Suprapubic skin (tissue), 4 donors: ENCODE results near the gene AGER. TPM values are rescaled to one million over a fixed set of nuclear protein-coding genes. Genes with fewer than 3 reads are reported as not detected.
A peak's percentile ranks its signal among the peaks of the same experiment; 100 is the strongest.
"Not testable (repeated sequence)": the region's sequence is repeated elsewhere in the genome, so short reads cannot be mapped to it uniquely, and the experiment has no call there.

ENCODE experiments used
- DNase-seq, 2 donors: peaks; one replicate each; pipeline ENCODE4 v3.0.0-alpha.2; 2019; ENCODE audit warnings: low spot score in 2 of 2
- H3K27ac ChIP-seq: fragments of 200-600 bp; sonication (generic); one replicate; pipeline ENCODE4 v1.5.1; 2019
- H3K27me3 ChIP-seq: fragments of 200-600 bp; sonication (generic); one replicate; pipeline ENCODE4 v1.5.1; 2019
- H3K36me3 ChIP-seq: fragments of 200-600 bp; sonication (generic); one replicate; pipeline ENCODE4 v1.5.1; 2019
- H3K4me1 ChIP-seq: fragments of 200-600 bp; sonication (generic); one replicate; pipeline ENCODE4 v1.5.1; 2019
- H3K4me3 ChIP-seq: fragments of 200-600 bp; sonication (generic); one replicate; pipeline ENCODE4 v1.5.1; 2019; ENCODE audit warnings: mild to moderate bottlenecking
- H3K9me3 ChIP-seq: fragments of 200-600 bp; sonication (generic); one replicate; pipeline ENCODE4 v1.5.1; 2019
- EP300 ChIP-seq: sonication (generic); formaldehyde crosslinking; IDR thresholded peaks from one replicate; pipeline ENCODE4 v1.6.1; 2017; ENCODE audit warnings: antibody characterized with exemption
- POLR2A ChIP-seq, 2 donors: fragments of 450-650 bp; IDR thresholded peaks; one replicate each; pipeline ENCODE4 v1.6.1; 2017; ENCODE audit warnings: antibody characterized with exemption in 2 of 2, mild to moderate bottlenecking in 2 of 2, moderate library complexity in 2 of 2
- POLR2AphosphoS5 ChIP-seq, 3 donors: sonication (generic); formaldehyde crosslinking; IDR thresholded peaks; one replicate each; pipeline ENCODE4 v1.6.1; 2017; ENCODE audit warnings: antibody characterized with exemption in 3 of 3
- WGBS: methylation state at CpG from one replicate; pipeline ENCODE4 v1.1.5; 2018; 5-methylcytosine and 5-hydroxymethylcytosine counted together
- total RNA-seq, 4 donors: library from RNA; depleted of rRNA; stranded (reverse); fragments of >200 nt; gene quantifications; one replicate each; pipeline ENCODE4 v1.1.0, GENCODE V29; 2016
- TF ChIP-seq, protein P1 (sequence below), 2 donors: fragments of 200-600 bp in 1 of 2; fragments of 450-650 bp in 1 of 2; sonication (generic) in 1 of 2; IDR thresholded peaks; one replicate each; pipeline ENCODE4 v1.5.1; 2016 to 2019; ENCODE audit warnings: antibody characterized with exemption in 2 of 2, mild to moderate bottlenecking in 1 of 2, moderate library complexity in 1 of 2

AGER gene
- total RNA-seq, 4 donors from 2014 or later, result 1.5 to 9.9 (median 4.8) TPM; not detected in 1

GRCh38 chr6:32189069-32189741, 5.2 kb upstream of the AGER start:
- peak in 1 of 2 donors; percentile 61 for DNase-seq
- H3K27ac ChIP-seq, result peak overlapping the region; percentile 89
- no peak for TF ChIP-seq EP300
- TF ChIP-seq POLR2A (IDR thresholded peaks at IDR 0.05), result no peak
- no peak for TF ChIP-seq POLR2AphosphoS5 (IDR thresholded peaks at IDR 0.05)
- TF ChIP-seq, protein P1, sequence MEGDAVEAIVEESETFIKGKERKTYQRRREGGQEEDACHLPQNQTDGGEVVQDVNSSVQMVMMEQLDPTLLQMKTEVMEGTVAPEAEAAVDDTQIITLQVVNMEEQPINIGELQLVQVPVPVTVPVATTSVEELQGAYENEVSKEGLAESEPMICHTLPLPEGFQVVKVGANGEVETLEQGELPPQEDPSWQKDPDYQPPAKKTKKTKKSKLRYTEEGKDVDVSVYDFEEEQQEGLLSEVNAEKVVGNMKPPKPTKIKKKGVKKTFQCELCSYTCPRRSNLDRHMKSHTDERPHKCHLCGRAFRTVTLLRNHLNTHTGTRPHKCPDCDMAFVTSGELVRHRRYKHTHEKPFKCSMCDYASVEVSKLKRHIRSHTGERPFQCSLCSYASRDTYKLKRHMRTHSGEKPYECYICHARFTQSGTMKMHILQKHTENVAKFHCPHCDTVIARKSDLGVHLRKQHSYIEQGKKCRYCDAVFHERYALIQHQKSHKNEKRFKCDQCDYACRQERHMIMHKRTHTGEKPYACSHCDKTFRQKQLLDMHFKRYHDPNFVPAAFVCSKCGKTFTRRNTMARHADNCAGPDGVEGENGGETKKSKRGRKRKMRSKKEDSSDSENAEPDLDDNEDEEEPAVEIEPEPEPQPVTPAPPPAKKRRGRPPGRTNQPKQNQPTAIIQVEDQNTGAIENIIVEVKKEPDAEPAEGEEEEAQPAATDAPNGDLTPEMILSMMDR (IDR thresholded peaks at IDR 0.05), result no peak
- peak overlapping the region; percentile 61 for H3K4me3 ChIP-seq
- H3K9me3 ChIP-seq, result no peaks in the 10 kb centered on the region
- no peaks in the 10 kb centered on the region for H3K27me3 ChIP-seq
- H3K36me3 ChIP-seq, result peaks cover 21% of the 10 kb centered on the region
- WGBS, result 2% methylated on average over 6 of the region's 10 CpGs
- H3K4me1 ChIP-seq, result peaks cover 75% of the 10 kb centered on the region

GRCh38 chr6:32188381-32189068, 4.5 kb upstream of the AGER start:
- peak overlapping the region; percentile 89 for H3K27ac ChIP-seq
- no peaks in the 10 kb centered on the region for H3K9me3 ChIP-seq
- TF ChIP-seq, protein P1 (IDR thresholded peaks at IDR 0.05), result no peak
- TF ChIP-seq POLR2AphosphoS5 (IDR thresholded peaks at IDR 0.05) (no peak), EP300 (no peak), POLR2A (IDR thresholded peaks at IDR 0.05) (no peak)
- 10% methylated on average over 7 of the region's 13 CpGs for WGBS
- peaks cover 74% of the 10 kb centered on the region for H3K4me1 ChIP-seq
- H3K27me3 ChIP-seq, result no peaks in the 10 kb centered on the region
- H3K36me3 ChIP-seq, result peaks cover 23% of the 10 kb centered on the region
- H3K4me3 ChIP-seq, result peak overlapping the region; percentile 61
- peak in 1 of 2 donors; percentile 79 for DNase-seq

DNA sequence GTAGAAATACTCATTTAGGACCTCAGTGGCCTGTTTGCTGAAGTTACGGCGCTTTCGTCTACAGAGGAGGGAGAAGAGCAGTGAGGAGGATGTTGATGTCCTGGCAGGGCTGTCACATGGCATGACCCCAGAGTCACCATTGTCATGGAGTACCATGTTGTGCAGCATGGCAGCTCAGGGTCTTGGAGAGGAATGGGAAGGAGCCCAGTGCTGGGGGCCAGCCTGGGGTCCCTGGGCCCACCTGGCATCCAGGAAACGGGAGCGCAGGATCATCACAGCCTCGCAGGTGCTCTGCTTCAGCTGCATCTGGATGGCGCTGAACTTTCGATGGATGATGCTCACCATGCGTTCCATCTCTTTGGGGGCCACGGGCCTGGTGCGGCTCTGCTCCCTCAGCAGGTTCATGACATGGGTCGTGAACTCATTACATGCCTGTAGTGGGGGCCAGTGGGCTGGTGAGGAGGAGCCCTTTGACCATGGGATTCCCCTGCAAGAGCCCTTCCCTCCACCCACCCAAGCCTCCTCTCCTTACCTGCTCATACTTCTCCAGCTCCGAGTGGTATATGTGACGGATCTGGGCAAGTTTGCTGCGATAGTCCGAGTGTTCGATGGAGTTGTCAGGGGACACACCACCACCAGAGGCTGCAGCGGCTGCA, 3.8 kb upstream of the AGER start:
- 94% methylated on average over 3 of the region's 18 CpGs for WGBS
- Histone ChIP-seq H3K27ac (peak overlapping the region; percentile 89), H3K36me3 (peaks cover 29% of the 10 kb centered on the region), H3K4me3 (peak overlapping the region; percentile 61), H3K4me1 (peaks cover 68% of the 10 kb centered on the region)
- not testable (repeated sequence) for H3K9me3 ChIP-seq, H3K27me3 ChIP-seq, DNase-seq

DNA sequence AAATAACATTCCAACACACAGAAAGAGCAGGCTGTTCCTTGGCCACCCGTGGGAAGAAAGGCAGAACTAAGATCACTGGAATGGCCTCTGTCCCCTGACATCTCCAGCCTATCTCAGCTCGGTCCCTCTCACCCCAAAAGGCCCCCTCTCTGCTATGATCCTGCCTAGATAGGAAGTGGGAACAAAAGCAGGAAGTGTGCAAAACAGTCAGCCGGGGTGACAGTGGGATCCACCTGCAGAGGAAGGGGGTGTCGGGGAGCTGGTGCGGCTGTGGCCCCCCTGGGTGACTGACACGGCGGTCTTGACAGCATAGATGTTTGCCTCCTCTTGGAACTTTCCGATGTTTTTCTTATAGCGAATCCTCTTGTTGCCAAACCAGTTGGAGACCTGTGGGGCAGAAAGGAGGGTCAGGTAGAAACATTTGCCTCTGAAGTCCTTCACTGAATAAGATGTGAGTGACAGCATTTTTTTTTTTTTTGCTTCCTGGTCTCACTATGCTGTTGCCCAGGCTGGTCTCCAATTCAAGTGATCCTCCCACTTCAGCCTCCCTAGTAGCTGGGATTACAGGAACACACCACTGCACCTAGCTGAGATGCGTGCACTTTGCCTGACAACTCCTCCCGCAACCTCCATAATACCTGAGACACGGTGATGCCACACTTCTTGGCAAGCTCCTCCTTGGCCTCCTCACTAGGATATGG, 3.1 kb upstream of the AGER start:
- WGBS, result 68% methylated on average over 10 of the region's 12 CpGs
- Histone ChIP-seq H3K27me3 (no peaks in the 10 kb centered on the region), H3K4me3 (no peak overlapping the region), H3K4me1 (peaks cover 65% of the 10 kb centered on the region), H3K27ac (peak overlapping the region; percentile 65), H3K36me3 (peaks cover 29% of the 10 kb centered on the region), H3K9me3 (no peaks in the 10 kb centered on the region)
- DNase-seq, result no peak
- TF ChIP-seq, protein P1 (IDR thresholded peaks at IDR 0.05), result no peak
- TF ChIP-seq POLR2AphosphoS5 (IDR thresholded peaks at IDR 0.05) (no peak), POLR2A (IDR thresholded peaks at IDR 0.05) (no peak), EP300 (no peak)

GRCh38 chr6:32186151-32186840, 2.2 kb upstream of the AGER start:
- H3K4me3 ChIP-seq, H3K9me3 ChIP-seq, H3K27me3 ChIP-seq: not testable (repeated sequence)
- H3K27ac ChIP-seq, result peak overlapping the region; percentile 65
- peaks cover 33% of the 10 kb centered on the region for H3K36me3 ChIP-seq
- peak in 1 of 2 donors; percentile 54 for DNase-seq
- peaks cover 65% of the 10 kb centered on the region for H3K4me1 ChIP-seq
- WGBS, result 66% methylated on average over 10 of the region's 10 CpGs

DNA sequence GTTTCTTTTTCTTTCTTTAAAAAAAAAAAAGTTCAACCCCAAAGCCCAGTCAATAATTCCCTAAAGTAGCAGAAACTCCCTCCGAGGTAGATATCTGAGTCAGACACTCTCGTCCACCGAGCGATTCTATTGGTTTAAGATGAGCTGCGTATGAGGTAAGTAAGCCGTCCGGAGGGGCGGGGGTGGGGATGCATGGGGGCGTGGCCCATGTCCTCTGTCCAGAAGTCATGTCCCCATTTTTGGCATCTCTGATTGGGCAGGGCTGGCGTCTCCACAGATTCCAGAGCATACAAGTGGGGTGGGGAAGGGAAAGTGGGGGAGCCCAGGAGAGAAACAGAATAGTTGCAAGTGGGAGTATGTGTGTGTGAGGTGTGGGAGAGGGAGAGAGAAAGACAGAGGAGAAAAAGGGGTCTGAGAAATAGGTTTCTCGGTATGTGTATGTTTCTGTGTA, 1.7 kb upstream of the AGER start:
- 13% methylated on average over 11 of the region's 11 CpGs for WGBS
- H3K4me1 ChIP-seq, result peaks cover 60% of the 10 kb centered on the region
- H3K4me3 ChIP-seq, H3K27me3 ChIP-seq, H3K9me3 ChIP-seq: not testable (repeated sequence)
- H3K27ac ChIP-seq, result peak overlapping the region; percentile 65
- DNase-seq, result peak; percentile 92 to 96
- peaks cover 39% of the 10 kb centered on the region for H3K36me3 ChIP-seq
